WTC11 (cell line): ENCODE measurements around the gene JAML.
"Not testable (repeated sequence)": the region's sequence is repeated elsewhere in the genome, so short reads cannot be mapped to it uniquely, and the experiment has no call there.

Experiments used
- CTCF ChIP-seq: fragments of 200-600 bp; IDR thresholded peaks from 2 replicates; pipeline ENCODE4 v1.8.0; 2022; ENCODE audit warnings: antibody characterized with exemption
- KAT7 ChIP-seq: sonication (generic); formaldehyde crosslinking; IDR thresholded peaks from 2 replicates; pipeline ENCODE4 v1.8.1; 2023; ENCODE audit warnings: missing genetic modification reagents, mild to moderate bottlenecking, borderline replicate concordance

GRCh38 chr11:118183691-118184090 lies 41.1 kb downstream of the JAML start:
- not testable (repeated sequence) for TF ChIP-seq KAT7 (CRISPR knock-in tag); CTCF
